GM23248 (cell line): ENCODE data around the gene MAN1C1. TPM values are rescaled to one million over a fixed set of nuclear protein-coding genes. Genes with fewer than 3 reads are reported as not detected.

Experiments used
- DNase-seq: peaks from one replicate; pipeline ENCODE4 v3.0.0-alpha.2; 2015
- H2AFZ ChIP-seq: fragments of 200-600 bp; sonication (generic); 2 replicates; pipeline ENCODE4 v1.6.1; 2016; ENCODE audit warnings: antibody characterized with exemption
- H3F3A ChIP-seq: fragments of 200-600 bp; sonication (generic); 2 replicates; pipeline ENCODE4 v1.6.1; 2016; ENCODE audit warnings: mild to moderate bottlenecking, antibody characterized with exemption, mixed run types; ENCODE audit not compliant: insufficient read depth
- H3K27ac ChIP-seq: fragments of 200-600 bp; sonication (generic); 2 replicates; pipeline ENCODE4 v1.5.1; 2016; ENCODE audit warnings: mild to moderate bottlenecking
- H3K27me3 ChIP-seq: fragments of 200-600 bp; sonication (generic); replicated peaks from 2 replicates; pipeline ENCODE4 v1.6.1; 2016; ENCODE audit warnings: mild to moderate bottlenecking; ENCODE audit not compliant: insufficient read depth
- H3K36me3 ChIP-seq: fragments of 200-600 bp; sonication (generic); 2 replicates; pipeline ENCODE4 v1.6.1; 2016; ENCODE audit warnings: low read depth, mild to moderate bottlenecking
- H3K4me1 ChIP-seq: fragments of 200-600 bp; sonication (generic); 2 replicates; pipeline ENCODE4 v1.6.1; 2016; ENCODE audit warnings: mild to moderate bottlenecking; ENCODE audit not compliant: insufficient read depth
- H3K4me2 ChIP-seq: fragments of 200-600 bp; sonication (generic); one replicate; pipeline ENCODE4 v1.6.1; 2016; ENCODE audit warnings: mild to moderate bottlenecking; ENCODE audit not compliant: unreplicated experiment
- H3K4me3 ChIP-seq: fragments of 200-600 bp; sonication (generic); 2 replicates; pipeline ENCODE4 v1.5.1; 2016; ENCODE audit warnings: mild to moderate bottlenecking
- H3K79me2 ChIP-seq: fragments of 200-600 bp; sonication (generic); 2 replicates; pipeline ENCODE4 v1.6.1; 2016; ENCODE audit warnings: mild to moderate bottlenecking; ENCODE audit not compliant: insufficient read depth
- H3K9ac ChIP-seq: fragments of 200-600 bp; sonication (generic); 2 replicates; pipeline ENCODE4 v1.6.1; 2016; ENCODE audit warnings: mild to moderate bottlenecking
- H3K9me2 ChIP-seq: fragments of 200-600 bp; sonication (generic); 2 replicates; pipeline ENCODE4 v1.6.1; 2016; ENCODE audit warnings: mixed run types, mild to moderate bottlenecking, moderate library complexity; ENCODE audit not compliant: insufficient read depth
- H3K9me3 ChIP-seq: fragments of 200-600 bp; sonication (generic); one replicate; pipeline ENCODE4 v1.6.1; 2017; ENCODE audit warnings: low read depth
- H4K20me1 ChIP-seq: fragments of 200-600 bp; sonication (generic); 2 replicates; pipeline ENCODE4 v1.6.0; 2016; ENCODE audit not compliant: insufficient read depth
- EZH2 ChIP-seq: fragments of 200-600 bp; sonication (generic); IDR thresholded peaks from 2 replicates; pipeline ENCODE4 v1.6.1; 2018; ENCODE audit warnings: antibody characterized with exemption, mild to moderate bottlenecking; ENCODE audit not compliant: insufficient read depth, poor library complexity, severe bottlenecking
- EZH2phosphoT487 ChIP-seq: fragments of 200-600 bp; sonication (generic); IDR thresholded peaks from 2 replicates; pipeline ENCODE4 v1.6.1; 2018; ENCODE audit warnings: antibody characterized with exemption, moderate library complexity, mild to moderate bottlenecking, low read depth; ENCODE audit not compliant: insufficient read depth
- WGBS, 2 experiments: methylation state at CpG; one replicate each; pipeline ENCODE4 v1.1.6; 2015 to 2017; ENCODE audit warnings: low lambda C conversion rate in 2 of 2, low coverage in 1 of 2; ENCODE audit errors: missing lambda C conversion rate in 2 of 2; 5-methylcytosine and 5-hydroxymethylcytosine counted together
- in situ Hi-C: fragments of 300-500 bp; cut with MboI; formaldehyde crosslinking; loops from 2 replicates; pipeline ENCODE4 v1.15.0; 2020
- polyA plus RNA-seq: library from polyadenylated mRNA; unstranded; fragments of >200 nt; fragmentation: Nextera tagmentation; extraction: Ambion mirVana; gene quantifications from 2 replicates; pipeline ENCODE4 v1.2.1, GENCODE V29; 2016
- total RNA-seq: library from RNA; depleted of rRNA; stranded (reverse); fragments of >200 nt; shearing (Covaris generic); gene quantifications from 2 replicates; pipeline ENCODE4 v1.2.3, GENCODE V29; 2014

Gene MAN1C1
- total and polyA plus RNA-seq, 2 experiments from 2014 or later = 0.29 to 1.1 TPM

DNA sequence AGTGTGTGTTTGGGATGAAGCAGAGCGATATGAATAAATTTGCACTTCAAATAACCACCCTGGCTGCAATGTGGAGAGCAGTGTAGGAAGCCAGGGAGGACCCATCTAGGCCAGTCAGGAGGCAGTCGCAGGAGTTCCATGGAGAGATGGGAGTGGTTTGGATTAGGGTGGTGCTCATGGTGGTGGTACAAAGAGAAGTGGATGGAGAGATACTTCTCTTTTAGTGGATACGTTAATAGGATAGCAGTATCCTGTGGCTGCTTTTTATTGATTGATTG is 58.2 kb downstream of the MAN1C1 start:
- no peak for DNase-seq
- WGBS, 2 experiments = 92 to 98% methylated on average over 3 of the region's 3 CpGs
- Histone ChIP-seq H3K4me1 (no peaks in the 10 kb centered on the region), H3K27me3 (peaks cover 16% of the 10 kb centered on the region), H3K9me2 (no peaks in the 10 kb centered on the region), H3K9ac (no peak overlapping the region), H3K4me3 (no peak overlapping the region), H3K27ac (no peak overlapping the region), H3K9me3 (no peaks in the 10 kb centered on the region), H3K36me3 (no peaks in the 10 kb centered on the region), H4K20me1 (no peaks in the 10 kb centered on the region), H3F3A (no peaks in the 10 kb centered on the region), H2AFZ (no peak overlapping the region), H3K4me2 (no peak overlapping the region), H3K79me2 (no peaks in the 10 kb centered on the region)
- TF ChIP-seq EZH2 = no peak
- TF ChIP-seq EZH2phosphoT487 = no peak
- in situ Hi-C loops = no loop called here

DNA sequence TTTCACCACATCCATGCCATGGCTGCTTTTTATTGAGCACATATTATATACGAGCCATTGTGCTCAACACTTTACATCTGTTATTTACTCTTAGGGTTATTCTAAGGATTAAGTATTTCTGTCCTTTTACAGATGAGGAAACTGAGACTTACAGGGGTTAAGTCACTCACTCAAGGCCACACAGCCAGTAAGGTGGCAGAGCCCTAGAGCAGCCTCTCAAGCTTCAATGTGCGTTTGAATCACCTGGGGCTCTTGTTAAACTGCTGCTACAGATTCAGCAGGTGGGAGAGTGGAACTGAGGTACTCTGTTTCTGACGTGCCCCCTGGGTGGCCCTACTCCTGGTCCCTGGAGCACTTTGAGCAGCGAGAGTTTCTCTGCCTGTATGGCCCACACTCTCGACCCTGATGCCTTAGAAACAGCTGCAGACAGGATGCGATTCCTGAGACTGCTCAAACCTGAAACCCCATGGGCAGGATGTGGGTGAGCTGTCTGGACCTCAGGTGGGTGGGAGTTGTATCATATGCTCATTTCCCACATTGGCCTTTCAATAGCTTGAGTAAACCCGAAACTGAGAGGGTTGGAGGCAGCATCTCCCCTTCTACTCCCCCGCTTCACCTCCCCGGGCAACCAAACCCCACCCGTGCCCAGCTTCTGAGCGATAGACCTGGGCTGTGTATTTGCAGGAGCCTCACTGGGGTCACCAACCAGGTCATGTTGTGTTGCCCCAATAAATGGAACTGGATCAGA is 59.3 kb downstream of the MAN1C1 start:
- Histone ChIP-seq H3K4me3 (no peak overlapping the region), H3K4me2 (no peak overlapping the region), H3K36me3 (no peaks in the 10 kb centered on the region), H3K27ac (no peak overlapping the region), H3K79me2 (no peaks in the 10 kb centered on the region), H3F3A (no peaks in the 10 kb centered on the region), H2AFZ (no peak overlapping the region), H4K20me1 (no peaks in the 10 kb centered on the region), H3K9ac (no peak overlapping the region), H3K9me2 (no peaks in the 10 kb centered on the region), H3K9me3 (no peaks in the 10 kb centered on the region), H3K27me3 (peaks cover 16% of the 10 kb centered on the region), H3K4me1 (no peaks in the 10 kb centered on the region)
- TF ChIP-seq EZH2phosphoT487 (no peak), EZH2 (no peak)
- in situ Hi-C loops = no loop called here
- no peak for DNase-seq
- 81 to 82% methylated on average over 11 of the region's 11 CpGs for WGBS, 2 experiments

DNA sequence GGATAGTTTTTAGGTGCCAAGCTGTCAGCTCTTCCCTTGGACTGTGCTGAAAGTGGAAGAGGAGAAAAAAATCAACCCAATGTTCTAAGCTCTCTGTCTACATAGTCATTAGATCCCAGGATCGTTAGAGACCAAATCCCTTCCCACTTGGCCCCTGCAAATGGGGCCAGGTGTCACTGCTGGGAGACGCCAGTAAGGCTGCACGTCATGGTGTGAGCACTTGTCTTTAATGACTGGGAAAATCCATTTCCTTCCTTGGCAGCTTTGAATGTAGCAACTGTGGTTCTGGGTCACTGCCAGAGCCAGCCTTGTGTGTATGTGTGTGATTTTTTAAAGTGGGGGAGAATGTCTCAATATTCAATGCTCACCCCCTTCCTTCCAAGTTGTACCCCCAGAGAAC is 59.9 kb downstream of the MAN1C1 start:
- Histone ChIP-seq H3F3A (no peaks in the 10 kb centered on the region), H3K27me3 (peaks cover 16% of the 10 kb centered on the region)
- WGBS, 2 experiments = 50 to 57% methylated on average over 3 of the region's 3 CpGs

DNA sequence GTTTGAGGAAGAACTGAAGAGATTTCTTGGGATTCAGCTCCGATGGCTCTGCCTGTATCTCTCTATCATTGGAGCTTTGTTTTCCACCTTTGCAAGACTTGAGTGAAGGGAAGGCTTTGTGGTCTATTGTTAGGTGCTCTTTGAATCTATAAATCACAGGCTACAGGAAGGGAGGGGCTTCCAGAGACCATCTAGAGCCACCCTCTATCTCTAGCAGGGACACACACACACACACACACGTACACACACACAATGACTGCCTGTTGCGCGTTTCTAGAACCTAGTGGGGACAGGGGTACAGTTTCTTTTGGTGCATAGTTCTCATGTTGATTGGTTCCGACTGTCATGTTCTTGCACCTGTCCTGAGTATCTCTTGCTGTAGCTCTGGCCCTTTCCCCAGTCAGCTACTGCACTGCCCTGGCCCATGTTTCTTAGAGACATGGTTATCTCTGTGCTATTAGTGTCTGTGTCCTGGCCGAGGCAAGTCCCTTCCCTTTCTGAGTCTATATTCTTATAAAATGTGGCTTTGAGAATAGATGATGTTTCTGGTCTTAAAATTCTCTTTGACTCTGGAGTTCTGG is 60.7 kb downstream of the MAN1C1 start:
- 69 to 84% methylated on average over 5 to 6 of the region's 6 CpGs for WGBS, 2 experiments
- H3K27me3 ChIP-seq = peaks cover 16% of the 10 kb centered on the region

More for the DNA sequence above, 59.9 kb downstream of the MAN1C1 start:
- no peak overlapping the region for H3K27ac ChIP-seq
- H3K79me2 ChIP-seq = no peaks in the 10 kb centered on the region
- H4K20me1 ChIP-seq = no peaks in the 10 kb centered on the region
- H3K4me3 ChIP-seq = no peak overlapping the region
- no peaks in the 10 kb centered on the region for H3K9me2 ChIP-seq
- H3K36me3 ChIP-seq = no peaks in the 10 kb centered on the region
- no peak overlapping the region for H3K4me2 ChIP-seq
- in situ Hi-C loops = no loop called here
- TF ChIP-seq EZH2 (no peak), EZH2phosphoT487 (no peak)
- H2AFZ ChIP-seq = no peak overlapping the region
- no peaks in the 10 kb centered on the region for H3K4me1 ChIP-seq
- no peaks in the 10 kb centered on the region for H3K9me3 ChIP-seq
- no peak for DNase-seq
- no peak overlapping the region for H3K9ac ChIP-seq

More for the DNA sequence above, 60.7 kb downstream of the MAN1C1 start:
- no peaks in the 10 kb centered on the region for H3K79me2 ChIP-seq
- H3F3A ChIP-seq = no peaks in the 10 kb centered on the region
- H3K9me2 ChIP-seq = no peaks in the 10 kb centered on the region
- H2AFZ ChIP-seq = no peak overlapping the region
- no peak for DNase-seq
- TF ChIP-seq EZH2 (no peak), EZH2phosphoT487 (no peak)
- no peaks in the 10 kb centered on the region for H4K20me1 ChIP-seq
- no peak overlapping the region for H3K4me2 ChIP-seq
- in situ Hi-C loops = no loop called here
- no peak overlapping the region for H3K9ac ChIP-seq
- H3K9me3 ChIP-seq = no peaks in the 10 kb centered on the region
- H3K4me3 ChIP-seq = no peak overlapping the region
- no peaks in the 10 kb centered on the region for H3K36me3 ChIP-seq
- no peak overlapping the region for H3K27ac ChIP-seq
- H3K4me1 ChIP-seq = no peaks in the 10 kb centered on the region
